Activated T-helper 1 cell treated with anti-CD3 and anti-CD28 coated beads, Interleukin-2, amount 50 U/mL, for 16 hours (primary cell): Measurements from ENCODE around the gene LIMS1.
"Not testable (repeated sequence)": the region's sequence is repeated elsewhere in the genome, so short reads cannot be mapped to it uniquely, and the experiment has no call there.

Experiments
- DNase-seq, 2 donors: peaks; one replicate each; pipeline ENCODE4 v3.0.0-alpha.2; 2020; ENCODE audit warnings: low read depth in 1 of 2, low spot score in 1 of 2

Gene LIMS1

DNA sequence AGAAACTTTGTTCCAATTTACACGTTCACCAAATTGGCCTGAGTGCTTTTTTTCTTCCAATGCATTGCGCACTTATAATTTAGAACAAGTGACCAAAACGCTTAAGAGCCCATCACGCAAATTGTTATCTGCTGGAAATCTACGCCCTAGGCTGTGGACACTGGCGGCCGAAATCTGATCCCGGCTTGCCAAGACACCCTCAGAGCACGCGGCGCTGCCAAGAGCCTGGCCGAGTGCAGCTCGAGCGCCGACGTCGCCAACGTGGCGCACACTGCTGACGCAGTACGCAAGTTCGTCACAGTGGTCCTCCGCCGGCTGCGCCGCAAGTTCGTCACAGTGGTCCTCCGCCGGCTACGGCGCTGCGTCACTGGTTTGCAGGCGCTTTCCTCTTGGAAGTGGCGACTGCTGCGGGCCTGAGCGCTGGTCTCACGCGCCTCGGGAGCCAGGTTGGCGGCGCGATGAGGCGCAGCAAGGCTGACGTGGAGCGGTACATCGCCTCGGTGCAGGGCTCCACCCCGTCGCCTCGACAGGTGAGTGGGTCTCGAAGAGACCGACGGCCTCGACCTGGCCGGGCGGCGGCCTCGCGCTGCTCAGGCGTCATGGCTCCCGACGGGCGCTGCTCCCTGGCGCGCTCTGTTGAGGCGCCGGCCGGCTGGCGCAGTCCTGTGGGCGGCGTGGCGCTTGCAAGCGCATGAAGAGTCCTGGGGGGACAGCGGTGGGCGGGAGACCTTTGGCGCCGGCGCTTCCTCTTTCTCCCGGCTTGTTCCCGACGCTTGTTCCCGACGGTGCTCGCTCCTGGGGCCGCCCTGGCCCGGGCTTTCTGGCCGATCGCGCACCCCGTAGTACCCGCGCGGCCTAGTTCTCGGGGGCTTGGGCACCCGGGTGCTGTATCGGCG lies 185.1 kb downstream of the LIMS1 start, which contains the start of gene RANBP2:
Gene RANBP2 (plus strand): TSS at position 334 of the 896 bp plus-strand sequence. CDS start 125 bp downstream, at position 459.
- peak; percentile 87 to 90 for DNase-seq

GRCh38 chr2:108726048-108726447 lies 191.8 kb downstream of the LIMS1 start:
- DNase-seq: not testable (repeated sequence)

GRCh38 chr2:108734656-108735055 lies 200.4 kb downstream of the LIMS1 start:
- DNase-seq: not testable (repeated sequence)
